Measurements from ENCODE around the gene GPSM1.

DNA sequence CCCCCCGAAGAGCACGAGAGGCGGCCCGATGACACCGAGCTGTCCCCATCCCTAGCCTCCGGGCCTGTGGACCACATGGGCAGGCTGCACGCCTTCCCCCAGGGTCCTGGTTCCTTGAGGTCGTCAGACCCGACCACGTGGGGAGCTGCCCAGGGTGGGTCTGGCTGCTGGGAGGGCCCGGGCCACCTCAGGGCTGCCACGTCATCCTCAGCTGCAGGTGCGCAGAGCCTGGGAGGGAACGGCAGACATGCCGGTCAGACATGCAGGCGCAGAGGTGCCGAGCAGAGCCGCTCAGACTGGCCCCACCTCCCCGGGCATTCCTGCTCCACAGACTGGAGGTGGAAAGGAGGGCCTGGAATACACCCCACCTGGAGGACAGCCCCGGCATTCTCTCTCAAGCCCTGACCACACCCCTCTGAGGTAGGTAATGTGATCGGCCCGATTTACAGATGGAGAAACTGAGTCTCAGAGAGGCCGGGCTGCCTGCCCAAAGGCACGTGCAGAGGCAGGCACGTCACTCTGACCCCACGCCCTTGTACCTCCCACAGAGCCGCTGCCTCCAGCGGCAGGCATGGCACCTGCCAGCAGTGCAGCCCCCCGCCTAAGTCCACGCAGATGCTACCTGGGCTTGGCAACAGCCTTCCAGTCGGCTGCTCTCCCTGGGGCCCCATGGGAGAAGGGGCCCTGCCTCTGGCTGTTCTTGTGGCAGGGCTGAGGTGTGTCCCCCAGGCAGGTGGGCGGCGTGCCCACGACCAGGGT, 24.1 kb upstream of the GPSM1 start:
- TF ChIP-seq, protein P1, sequence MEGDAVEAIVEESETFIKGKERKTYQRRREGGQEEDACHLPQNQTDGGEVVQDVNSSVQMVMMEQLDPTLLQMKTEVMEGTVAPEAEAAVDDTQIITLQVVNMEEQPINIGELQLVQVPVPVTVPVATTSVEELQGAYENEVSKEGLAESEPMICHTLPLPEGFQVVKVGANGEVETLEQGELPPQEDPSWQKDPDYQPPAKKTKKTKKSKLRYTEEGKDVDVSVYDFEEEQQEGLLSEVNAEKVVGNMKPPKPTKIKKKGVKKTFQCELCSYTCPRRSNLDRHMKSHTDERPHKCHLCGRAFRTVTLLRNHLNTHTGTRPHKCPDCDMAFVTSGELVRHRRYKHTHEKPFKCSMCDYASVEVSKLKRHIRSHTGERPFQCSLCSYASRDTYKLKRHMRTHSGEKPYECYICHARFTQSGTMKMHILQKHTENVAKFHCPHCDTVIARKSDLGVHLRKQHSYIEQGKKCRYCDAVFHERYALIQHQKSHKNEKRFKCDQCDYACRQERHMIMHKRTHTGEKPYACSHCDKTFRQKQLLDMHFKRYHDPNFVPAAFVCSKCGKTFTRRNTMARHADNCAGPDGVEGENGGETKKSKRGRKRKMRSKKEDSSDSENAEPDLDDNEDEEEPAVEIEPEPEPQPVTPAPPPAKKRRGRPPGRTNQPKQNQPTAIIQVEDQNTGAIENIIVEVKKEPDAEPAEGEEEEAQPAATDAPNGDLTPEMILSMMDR (IDR thresholded peaks at IDR 0.05), result no peak
- no peak for TF ChIP-seq POLR2A (IDR thresholded peaks at IDR 0.05)
